DMS153 (cell line): ENCODE measurements around the gene CA9.

ENCODE experiments used
- DNase-seq: peaks from one replicate; lab custom pipeline; 2025; lab: John Stamatoyannopoulos, UW

CA9 gene

GRCh38 chr9:35717132-35717870 is 43.6 kb downstream of the CA9 start:
- no peak for DNase-seq

GRCh38 chr9:35718721-35719511 is 45.2 kb downstream of the CA9 start:
- DNase-seq, result no peak

- DNase-seq, result no peak
These were observed 45.8 kb downstream of the CA9 start for GRCh38 chr9:35719546-35719945.

- DNase-seq, result no peak
These were observed 49.7 kb downstream of the CA9 start for GRCh38 chr9:35723426-35723825.

- DNase-seq, result no peak
These were observed 50.2 kb downstream of the CA9 start for GRCh38 chr9:35723908-35724307.

- DNase-seq, result no peak
These were observed 51.6 kb downstream of the CA9 start for GRCh38 chr9:35725362-35725761.

GRCh38 chr9:35726931-35727330 is 53.2 kb downstream of the CA9 start:
- DNase-seq, result no peak

- no peak for DNase-seq
These were observed 53.9 kb downstream of the CA9 start for GRCh38 chr9:35727676-35728040.

- no peak for DNase-seq
These were observed 54.6 kb downstream of the CA9 start for GRCh38 chr9:35728041-35728971.

GRCh38 chr9:35729101-35729500 is 55.4 kb downstream of the CA9 start:
- no peak for DNase-seq

- peak; percentile 8 for DNase-seq
These were observed 56.2 kb downstream of the CA9 start for GRCh38 chr9:35729700-35730485.

GRCh38 chr9:35730486-35730854 is 56.7 kb downstream of the CA9 start:
- DNase-seq, result no peak
